K562 (cell line): ENCODE data around the gene TRANK1. TPM values are rescaled to one million over a fixed set of nuclear protein-coding genes. Genes with fewer than 3 reads are reported as not detected.

Source experiments
- BACH1 ChIP-seq: fragments of 200-800 bp; sonication (Bioruptor generic); IDR thresholded peaks from 2 replicates; pipeline ENCODE4 v1.6.1; 2016; ENCODE audit warnings: missing genetic modification characterization, missing compliant biosample characterization
- CCNT2 ChIP-seq: IDR thresholded peaks from 2 replicates; pipeline ENCODE4 v1.6.1; 2011; ENCODE audit warnings: borderline replicate concordance, low read depth, mild to moderate bottlenecking, moderate library complexity, mixed read lengths, low read length; ENCODE audit not compliant: insufficient read length; ENCODE audit errors: extremely low read depth
- ESRRA ChIP-seq: fragments of 450-650 bp; IDR thresholded peaks from 2 replicates; pipeline ENCODE4 v1.6.1; 2014; ENCODE audit warnings: low read depth, mild to moderate bottlenecking, moderate library complexity, borderline replicate concordance
- HSF4 ChIP-seq: fragments of 250-450 bp; sonication (Bioruptor Pico); IDR thresholded peaks from 2 replicates; pipeline ENCODE4 v2.1.2; 2022; ENCODE audit warnings: mild to moderate bottlenecking, moderate library complexity, borderline replicate concordance
- ILK ChIP-seq: fragments of 450-650 bp; IDR thresholded peaks from 2 replicates; pipeline ENCODE4 v1.6.1; 2016; ENCODE audit warnings: missing genetic modification characterization, low read depth, mild to moderate bottlenecking, missing compliant biosample characterization, moderate library complexity, borderline replicate concordance
- KDM5B ChIP-seq: fragments of 200-600 bp; sonication (generic); IDR thresholded peaks from 2 replicates; pipeline ENCODE4 v1.6.1; 2012; ENCODE audit warnings: low read depth, mild to moderate bottlenecking, moderate library complexity, low read length, control low read depth, inconsistent platforms; ENCODE audit not compliant: insufficient replicate concordance
- MITF ChIP-seq: IDR thresholded peaks from 2 replicates; pipeline ENCODE4 v1.6.1; 2014; ENCODE audit warnings: antibody characterized with exemption
- NBN ChIP-seq: fragments of 450-650 bp; IDR thresholded peaks from 2 replicates; pipeline ENCODE4 v1.6.1; 2016; ENCODE audit warnings: low read depth, mild to moderate bottlenecking
- NCOA1 ChIP-seq: fragments of 450-650 bp; IDR thresholded peaks from 2 replicates; pipeline ENCODE4 v1.6.1; 2016; ENCODE audit warnings: low read depth
- PHF8 ChIP-seq: fragments of 200-600 bp; sonication (generic); IDR thresholded peaks from 2 replicates; pipeline ENCODE4 v1.6.1; 2012; ENCODE audit warnings: mixed run types, mild to moderate bottlenecking, inconsistent platforms, low read length, moderate library complexity, borderline replicate concordance
- SRF ChIP-seq, 2 experiments: fragments of 250-450, 450-650 bp in 1 of 2; sonication (Bioruptor Pico) in 1 of 2; sonication (generic) in 1 of 2; formaldehyde crosslinking; IDR thresholded peaks; 2 replicates each; pipeline versions ENCODE4 v1.5.0 to v1.5.1; 2020 to 2022; ENCODE audit warnings: mild to moderate bottlenecking in 1 of 2, missing genetic modification reagents in 1 of 2
- TARDBP ChIP-seq: fragments of 450-650 bp; IDR thresholded peaks from 2 replicates; pipeline ENCODE4 v1.6.1; 2016
- TBL1XR1 ChIP-seq, 2 experiments: IDR thresholded peaks; 2 replicates each; pipeline ENCODE4 v1.6.1; 2012; ENCODE audit warnings: improper control_type of control experiment in 2 of 2, low read length in 2 of 2, mild to moderate bottlenecking in 1 of 2
- THAP12 ChIP-seq: fragments of 250-450 bp; sonication (Bioruptor Pico); IDR thresholded peaks from 2 replicates; pipeline ENCODE4 v1.9.0; 2021; ENCODE audit warnings: mild to moderate bottlenecking, inconsistent platforms
- TRIM24 ChIP-seq, 2 experiments: fragments of 450-650 bp; IDR thresholded peaks; 2 replicates each; pipeline ENCODE4 v1.6.1; 2016
- WHSC1 ChIP-seq: IDR thresholded peaks from one replicate; pipeline ENCODE4 v1.6.1; 2012; ENCODE audit warnings: low read length, control low read depth, inconsistent platforms
- ZBTB7A ChIP-seq: IDR thresholded peaks from 2 replicates; pipeline ENCODE4 v1.6.1; 2011; ENCODE audit warnings: low read depth, mild to moderate bottlenecking, low read length, moderate library complexity, borderline replicate concordance; ENCODE audit not compliant: control insufficient read depth
- ZNF324 ChIP-seq: fragments of 250-450 bp; sonication (Bioruptor Pico); IDR thresholded peaks from 2 replicates; pipeline ENCODE4 v1.4.0; 2020; ENCODE audit warnings: mild to moderate bottlenecking
- ZNF384 ChIP-seq: IDR thresholded peaks from 2 replicates; pipeline ENCODE4 v1.6.1; 2012; ENCODE audit warnings: low read depth, low read length, improper control_type of control experiment
- ZNF395 ChIP-seq: fragments of 200-800 bp; sonication (Bioruptor generic); IDR thresholded peaks from 2 replicates; pipeline ENCODE4 v1.6.1; 2017; ENCODE audit warnings: missing genetic modification characterization, missing compliant biosample characterization
- ZNF408 ChIP-seq: fragments of 250-450 bp; sonication (Bioruptor Pico); IDR thresholded peaks from 2 replicates; pipeline ENCODE4 v1.4.0; 2020; ENCODE audit warnings: low read depth, mild to moderate bottlenecking, moderate library complexity
- ZNF583 ChIP-seq: fragments of 250-450 bp; sonication (Bioruptor Pico); IDR thresholded peaks from 2 replicates; pipeline ENCODE4 v1.4.0; 2020
- polyA plus RNA-seq, 8 experiments: library from polyadenylated mRNA; depleted of rRNA in 4 of 8; stranded (reverse) in 5 of 8; unstranded in 3 of 8; fragments of >200 nt; fragmentation: Nextera tagmentation in 2 of 8; fragmentation: Illumina TruSeq in 1 of 8; extraction: Ambion mirVana in 2 of 8; extraction: Trizol in 1 of 8; gene quantifications; 2 replicates each; pipeline versions ENCODE4 v1.2.1 to v1.2.3, GENCODE V29; 2011 to 2014; ENCODE audit warnings: inconsistent platforms in 1 of 8, missing spikeins in 1 of 8
- total RNA-seq, 7 experiments: library from RNA; depleted of rRNA in 6 of 7; stranded (reverse); fragments of >200 nt in 6 of 7; fragmentation: Illumina TruSeq in 2 of 7; extraction: Trizol in 2 of 7; gene quantifications; 2 replicates each; pipeline versions ENCODE4 v1.2.1 to v1.2.3, GENCODE V29; 2011 to 2021; ENCODE audit warnings: low replicate concordance in 1 of 7

Gene TRANK1
- total and polyA plus RNA-seq, 9 of the 15 experiments (the other 6 are each of a cell fraction or from before 2014, with no cell fraction given), result 0.41 to 5.3 (median 2.1) TPM

- TF ChIP-seq ZBTB7A, result no peak; the same call in 1 of the 2 replicates
- TF ChIP-seq TBL1XR1 (IDR thresholded peaks at IDR 0.05; ENCODE audit: low read length in 2 of 2), result peak in 1 of 2 experiments; percentile 74; a peak in 3 of 4 replicates
- peak; percentile 40 for TF ChIP-seq ESRRA
- peak; percentile 86 for TF ChIP-seq KDM5B
- TF ChIP-seq MITF, result peak; percentile 66; the same call in 1 of the 2 replicates
- TF ChIP-seq ZNF324, result 0 out of 2 replicates have a peak, but pooled peaks have one; percentile 17
- peak in 1 of 2 experiments; percentile 84; a peak in 2 of 4 replicates for TF ChIP-seq SRF (CRISPR knock-in tag; IDR thresholded peaks at IDR 0.05)
- TF ChIP-seq ZNF408, result no peak
- TF ChIP-seq ZNF384, result no peak
- no peak for TF ChIP-seq ILK (tag)
- peak; percentile 68; the same call in 1 of the 2 replicates for TF ChIP-seq TARDBP
- no peak for TF ChIP-seq NBN
- peak; percentile 18 for TF ChIP-seq CCNT2
- TF ChIP-seq ZNF583, result peak; percentile 83
- TF ChIP-seq ZNF395 (CRISPR knock-in tag), result peak; percentile 89
- peak; percentile 63 for TF ChIP-seq PHF8
- TF ChIP-seq HSF4 (CRISPR knock-in tag), result no peak
- TF ChIP-seq WHSC1, result no peak
- TF ChIP-seq NCOA1, result peak; percentile 33; the same call in 1 of the 2 replicates
- peak; percentile 84; the same call in 1 of the 2 replicates for TF ChIP-seq BACH1 (tag)
- peak; percentile 94; the same call in 1 of the 2 replicates for TF ChIP-seq THAP12 (CRISPR knock-in tag)
- TF ChIP-seq TRIM24 (IDR thresholded peaks at IDR 0.05), result no peak
Observed at GRCh38 chr3:36993326-36994283, 48.8 kb upstream of the TRANK1 start, which contains the start of gene MLH1 (continued).
